ENCODE measurements around the gene SNX5. TPM values are rescaled to one million over a fixed set of nuclear protein-coding genes. Genes with fewer than 3 reads are reported as not detected.

The SNX5 gene
- total and polyA plus RNA-seq, 9 of the 15 experiments (the other 6 are each of a cell fraction or from before 2014, with no cell fraction given): 53.5 to 276 (median 160) TPM

GRCh38 chr20:17901971-17902370 lies 66.6 kb downstream of the SNX5 start:
- in situ Hi-C loops (cut with MboI) (no loop called here), intact Hi-C loops (cut with micrococcal nuclease) (no loop called here)
- Histone ChIP-seq H2AFZ (ENCODE audit: low read depth, low read length) (no peak overlapping the region), H3K9me1 (ENCODE audit: control insufficient read depth, insufficient read depth, low read length) (no peaks in the 10 kb centered on the region), H3K36me3 (ENCODE audit: control insufficient read depth, insufficient read depth, low read length) (no peaks in the 10 kb centered on the region), H3K27me3 (ENCODE audit: control insufficient read depth in 2 of 2, insufficient read depth in 2 of 2, low read length in 2 of 2) (0 out of 5 replicates have a peak, but pooled peaks cover 0 to 5% of the 10 kb centered on the region in 2 experiments), H3K4me1 (replicated peaks in 1 of 2; ENCODE audit: control insufficient read depth in 2 of 2, insufficient read depth in 2 of 2, low read length in 2 of 2) (no peaks in the 10 kb centered on the region), H3K9ac (ENCODE audit: insufficient read depth in 1 of 2, low read depth in 2 of 2, low read length in 2 of 2) (no peak overlapping the region), H3K79me2 (ENCODE audit: control insufficient read depth, insufficient read depth, low read length) (no peaks in the 10 kb centered on the region), H3K4me2 (ENCODE audit: insufficient read depth, low read length) (no peak overlapping the region), H4K20me1 (replicated peaks; ENCODE audit: control insufficient read depth, insufficient read depth, low read length) (no peaks in the 10 kb centered on the region), H3K4me3 (no peak overlapping the region), H3K9me3 (replicated peaks; ENCODE audit: control insufficient read depth, insufficient read depth, low read depth, low read length) (no peaks in the 10 kb centered on the region), H3K27ac (ENCODE audit: extremely low read depth, low read depth, low read length) (no peak overlapping the region)
- TF ChIP-seq MBD2 (IDR thresholded peaks at IDR 0.05; ENCODE audit: borderline replicate concordance, low read depth): no peak
- TF ChIP-seq ZNF518B (CRISPR knock-in tag; IDR thresholded peaks at IDR 0.05): no peak
- ChIA-PET POLR2A (interaction anchor here (0.6 to 0.7 kb wide), 2 partner anchors 9 to 247 kb away, joined by 3 to 5 read pairs; no protein-coding TSS in a partner anchor), CTCF (ENCODE audit: low intra/inter-chr PET ratio) (no interaction called here)
- WGBS (ENCODE audit: insufficient coverage, low coverage, missing lambda C conversion rate): 25% methylated on average over 4 of the region's 4 CpGs
- DNase-seq (ENCODE audit: extremely low read depth in 1 of 4, low spot score in 3 of 4): no peak
- no peak for ATAC-seq
- no TSS peak for BruUV-seq (replicated peaks)
- FAIRE-seq: no peak

Measured in K562 (cell line).